C4-2B (cell line): ENCODE results near the gene ETV4.

ENCODE experiments used
- H3K27ac ChIP-seq: fragments of 450-650 bp; 2 replicates; pipeline ENCODE4 v1.5.1; 2017
- ZFX ChIP-seq: fragments of 450-650 bp; IDR thresholded peaks from 2 replicates; pipeline ENCODE4 v1.6.1; 2017
- TF ChIP-seq, protein P1 (sequence below): fragments of 450-650 bp; conservative IDR thresholded peaks from 2 replicates; pipeline ENCODE4 v1.5.1; 2017; ENCODE audit warnings: mild to moderate bottlenecking

The ETV4 gene

GRCh38 chr17:43542859-43543258 lies 3.3 kb downstream of the ETV4 start:
- no peak overlapping the region for H3K27ac ChIP-seq
- TF ChIP-seq, protein P1, sequence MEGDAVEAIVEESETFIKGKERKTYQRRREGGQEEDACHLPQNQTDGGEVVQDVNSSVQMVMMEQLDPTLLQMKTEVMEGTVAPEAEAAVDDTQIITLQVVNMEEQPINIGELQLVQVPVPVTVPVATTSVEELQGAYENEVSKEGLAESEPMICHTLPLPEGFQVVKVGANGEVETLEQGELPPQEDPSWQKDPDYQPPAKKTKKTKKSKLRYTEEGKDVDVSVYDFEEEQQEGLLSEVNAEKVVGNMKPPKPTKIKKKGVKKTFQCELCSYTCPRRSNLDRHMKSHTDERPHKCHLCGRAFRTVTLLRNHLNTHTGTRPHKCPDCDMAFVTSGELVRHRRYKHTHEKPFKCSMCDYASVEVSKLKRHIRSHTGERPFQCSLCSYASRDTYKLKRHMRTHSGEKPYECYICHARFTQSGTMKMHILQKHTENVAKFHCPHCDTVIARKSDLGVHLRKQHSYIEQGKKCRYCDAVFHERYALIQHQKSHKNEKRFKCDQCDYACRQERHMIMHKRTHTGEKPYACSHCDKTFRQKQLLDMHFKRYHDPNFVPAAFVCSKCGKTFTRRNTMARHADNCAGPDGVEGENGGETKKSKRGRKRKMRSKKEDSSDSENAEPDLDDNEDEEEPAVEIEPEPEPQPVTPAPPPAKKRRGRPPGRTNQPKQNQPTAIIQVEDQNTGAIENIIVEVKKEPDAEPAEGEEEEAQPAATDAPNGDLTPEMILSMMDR: no peak

GRCh38 chr17:43540821-43541674 lies 5.1 kb downstream of the ETV4 start:
- no peak for TF ChIP-seq ZFX
- TF ChIP-seq, protein P1: no peak
- H3K27ac ChIP-seq: peak overlapping the region; percentile 3; the same call in 1 of the 2 replicates

GRCh38 chr17:43536236-43536992 lies 9.7 kb downstream of the ETV4 start:
- H3K27ac ChIP-seq: no peak overlapping the region

DNA sequence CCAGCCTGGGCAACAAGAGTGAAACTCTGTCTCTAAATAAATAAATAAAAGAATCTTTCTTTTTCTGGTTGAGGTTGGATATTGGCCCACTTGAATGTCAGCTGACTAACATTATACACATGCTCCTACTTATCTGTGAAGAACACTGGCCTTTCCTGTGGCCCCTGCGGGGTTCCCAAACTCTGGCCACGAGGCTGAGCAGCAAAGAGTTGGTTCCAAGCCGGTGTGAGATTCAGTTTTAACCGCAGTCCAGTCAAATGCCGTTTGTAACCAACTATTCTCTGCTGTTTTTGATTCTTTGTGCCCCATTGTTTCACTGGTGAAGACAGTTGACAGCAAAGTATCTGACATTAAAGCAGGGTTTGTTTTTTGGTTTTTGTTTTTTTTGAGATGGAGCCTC lies 11.2 kb downstream of the ETV4 start:
- no peak overlapping the region for H3K27ac ChIP-seq
- TF ChIP-seq, protein P1: no peak
- TF ChIP-seq ZFX: no peak

More at GRCh38 chr17:43536236-43536992, 9.7 kb downstream of the ETV4 start:
- TF ChIP-seq, protein P1: no peak
- no peak for TF ChIP-seq ZFX

GRCh38 chr17:43533699-43534098 lies 12.4 kb downstream of the ETV4 start:
- no peak overlapping the region for H3K27ac ChIP-seq
- no peak for TF ChIP-seq ZFX
- TF ChIP-seq, protein P1: no peak

DNA sequence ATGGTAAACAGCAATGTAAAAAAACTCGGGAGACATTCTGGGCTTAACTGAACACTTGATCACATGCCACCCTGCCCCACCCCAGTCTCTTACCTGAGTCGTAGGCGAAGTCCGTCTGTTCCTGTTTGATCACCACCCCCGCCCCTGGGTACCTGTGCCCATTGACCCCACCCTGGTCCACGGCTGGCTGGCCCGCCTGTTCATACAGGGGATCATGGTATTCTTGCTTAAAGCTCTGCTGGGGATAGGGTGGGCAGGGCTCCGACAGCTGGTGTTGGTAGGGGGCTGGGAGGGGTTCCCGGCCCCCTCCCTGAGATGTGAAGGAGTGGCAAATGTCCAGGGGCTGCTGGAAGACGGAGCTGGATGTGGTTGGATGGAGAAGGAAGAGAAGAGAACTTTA lies 13.6 kb downstream of the ETV4 start:
- TF ChIP-seq, protein P1: no peak
- no peak for TF ChIP-seq ZFX
- H3K27ac ChIP-seq: no peak overlapping the region

- H3K27ac ChIP-seq: no peak overlapping the region
- TF ChIP-seq, protein P1: no peak
- TF ChIP-seq ZFX: no peak
Observed at GRCh38 chr17:43531955-43532354, 14.2 kb downstream of the ETV4 start.
